ENCODE measurements around the gene TLE6. TPM values are rescaled to one million over a fixed set of nuclear protein-coding genes. Genes with fewer than 3 reads are reported as not detected.
"Not testable (repeated sequence)": the region's sequence is repeated elsewhere in the genome, so short reads cannot be mapped to it uniquely, and the experiment has no call there.

The TLE6 gene
- total RNA-seq, 4 donors from 2014 or later, result 0.44 to 13.5 (median 2.7) TPM

- no peak for DNase-seq (ENCODE audit: low spot score in 2 of 2)
- no peaks in the 10 kb centered on the region for H3K4me1 ChIP-seq
- TF ChIP-seq CTCF (IDR thresholded peaks at IDR 0.05) (no peak), EP300 (IDR thresholded peaks at IDR 0.05) (no peak), POLR2A (IDR thresholded peaks at IDR 0.05) (no peak)
- no peaks in the 10 kb centered on the region for H3K27me3 ChIP-seq
- no peaks in the 10 kb centered on the region for H3K9me3 ChIP-seq
- H3K36me3 ChIP-seq, result peaks cover 0 to 100% (median 0%) of the 10 kb centered on the region in 3 donors
- no peak overlapping the region for H3K27ac ChIP-seq
- 69 to 75% methylated on average over 6 of the region's 6 CpGs for WGBS, 2 donors
- H3K4me3 ChIP-seq, result no peak overlapping the region
Measured at GRCh38 chr19:3008994-3009393, 31.6 kb downstream of the TLE6 start.

GRCh38 chr19:3010871-3011270 is 33.5 kb downstream of the TLE6 start:
- no peak for DNase-seq (ENCODE audit: low spot score in 2 of 2)
- no peak for TF ChIP-seq POLR2A (IDR thresholded peaks at IDR 0.05)
- TF ChIP-seq EP300 (IDR thresholded peaks at IDR 0.05), result no peak
- TF ChIP-seq CTCF (IDR thresholded peaks at IDR 0.05), result no peak
- Histone ChIP-seq H3K4me1 (no peaks in the 10 kb centered on the region), H3K9me3 (no peaks in the 10 kb centered on the region), H3K27ac (peak overlapping the region in 1 of 4 donors; percentile 11), H3K27me3 (no peaks in the 10 kb centered on the region), H3K4me3 (no peak overlapping the region), H3K36me3 (peaks cover 0 to 97% (median 0%) of the 10 kb centered on the region in 3 donors)
- 82 to 90% methylated on average over 13 of the region's 13 CpGs for WGBS, 2 donors

GRCh38 chr19:3012059-3012458 is 34.7 kb downstream of the TLE6 start:
- H3K9me3 ChIP-seq; H3K27me3 ChIP-seq; H3K4me3 ChIP-seq; H3K4me1 ChIP-seq; DNase-seq (ENCODE audit: low spot score in 2 of 2); H3K27ac ChIP-seq: not testable (repeated sequence)
- WGBS, 2 donors, result 83 to 89% methylated on average over 13 of the region's 13 CpGs
- H3K36me3 ChIP-seq, result peaks cover 0 to 86% (median 0%) of the 10 kb centered on the region in 3 donors

- Histone ChIP-seq H3K36me3 (peaks cover 0 to 81% (median 0%) of the 10 kb centered on the region in 3 donors), H3K27me3 (no peaks in the 10 kb centered on the region), H3K4me3 (no peak overlapping the region), H3K4me1 (no peaks in the 10 kb centered on the region), H3K27ac (peak overlapping the region in 1 of 4 donors; percentile 29), H3K9me3 (no peaks in the 10 kb centered on the region)
- DNase-seq (ENCODE audit: low spot score in 2 of 2), result no peak
- WGBS, 2 donors, result 65 to 71% methylated on average over 16 of the region's 16 CpGs
- no peak for TF ChIP-seq CTCF (IDR thresholded peaks at IDR 0.05)
- no peak for TF ChIP-seq POLR2A (IDR thresholded peaks at IDR 0.05)
- TF ChIP-seq EP300 (IDR thresholded peaks at IDR 0.05), result no peak
Measured at GRCh38 chr19:3012621-3013262, 35.4 kb downstream of the TLE6 start.

- DNase-seq (ENCODE audit: low spot score in 2 of 2), result no peak
- 64% methylated on average over 7 of the region's 7 CpGs for WGBS, 2 donors
- Histone ChIP-seq H3K36me3 (peaks cover 0 to 80% (median 0%) of the 10 kb centered on the region in 3 donors), H3K27me3 (no peaks in the 10 kb centered on the region), H3K4me1 (no peaks in the 10 kb centered on the region), H3K4me3 (no peak overlapping the region), H3K27ac (peak overlapping the region in 1 of 4 donors; percentile 29), H3K9me3 (no peaks in the 10 kb centered on the region)
- TF ChIP-seq POLR2A (IDR thresholded peaks at IDR 0.05), result no peak
- TF ChIP-seq CTCF (IDR thresholded peaks at IDR 0.05), result no peak
- no peak for TF ChIP-seq EP300 (IDR thresholded peaks at IDR 0.05)
Measured at GRCh38 chr19:3013263-3013725, 35.9 kb downstream of the TLE6 start.

All from tibial nerve (tissue), 4 donors.